ENCODE measurements around the gene ILK. TPM values are rescaled to one million over a fixed set of nuclear protein-coding genes. Genes with fewer than 3 reads are reported as not detected.

Gene ILK
- total and polyA plus RNA-seq, 10 of the 15 experiments (the other 5 are each of a cell fraction or from before 2014, with no cell fraction given) = 51.8 to 163 (median 92.0) TPM

DNA sequence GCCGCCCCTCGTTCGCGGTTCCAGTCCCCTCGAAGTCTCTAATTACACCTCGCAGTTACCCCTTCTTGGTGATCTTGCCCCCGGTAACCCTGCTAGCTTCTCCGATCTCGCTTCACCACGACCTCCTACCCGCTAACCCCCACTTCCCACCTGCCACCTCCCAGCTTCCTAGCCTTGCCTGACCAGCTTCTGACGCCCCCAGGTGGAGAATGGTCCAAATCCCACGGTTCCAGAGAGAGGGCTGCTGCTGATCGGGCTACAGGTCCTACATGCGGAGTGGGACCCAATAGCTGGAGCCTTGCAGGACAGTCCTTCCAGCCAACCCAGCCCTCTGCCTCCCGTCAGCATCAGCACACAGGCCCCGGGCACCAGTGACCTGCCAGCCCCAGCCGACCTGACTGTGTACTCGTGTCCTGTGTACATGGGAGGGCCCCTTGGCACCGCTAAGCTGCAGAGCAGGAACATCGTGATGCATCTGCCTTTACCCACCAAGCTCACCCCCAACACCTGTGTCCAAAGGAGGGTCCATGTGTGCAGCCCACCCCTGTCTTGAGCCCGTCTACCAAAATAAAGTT is 32.1 kb upstream of the ILK start:
- Histone ChIP-seq H3K79me2 (ENCODE audit: control insufficient read depth, insufficient read depth, low read length) (no peaks in the 10 kb centered on the region), H3K4me3 (no peak overlapping the region), H3K36me3 (ENCODE audit: control insufficient read depth in 2 of 2, insufficient read depth in 2 of 2, low read length in 1 of 2) (peaks cover 0 to 1% of the 10 kb centered on the region in 2 experiments; a peak in 1 of 4 replicates), H4K20me1 (ENCODE audit: control insufficient read depth, insufficient read depth) (no peaks in the 10 kb centered on the region), H2AFZ (ENCODE audit: control insufficient read depth, low read depth, low read length) (no peak overlapping the region), H3K4me2 (ENCODE audit: control insufficient read depth, insufficient read depth) (no peak overlapping the region), H3K27me3 (replicated peaks in 1 of 2; ENCODE audit: control insufficient read depth in 2 of 2, insufficient read depth in 2 of 2, low read length in 1 of 2) (no peaks in the 10 kb centered on the region), H3K9me3 (replicated peaks; ENCODE audit: control insufficient read depth, insufficient read depth, low read length) (no peaks in the 10 kb centered on the region), H3K9ac (ENCODE audit: control insufficient read depth, insufficient read depth, low read length) (no peak overlapping the region), H3K27ac (ENCODE audit: control insufficient read depth, insufficient read depth) (no peak overlapping the region), H3K4me1 (ENCODE audit: control insufficient read depth, insufficient read depth, low read length) (no peaks in the 10 kb centered on the region)
- FAIRE-seq (no peak), ATAC-seq (no peak), DNase-seq (ENCODE audit: low read depth, low spot score) (no peak)
- CTCF ChIA-PET = no interaction called here
- POLR2A ChIA-PET = no interaction called here
- no TSS peak for BruUV-seq (replicated peaks)
- RAD21 ChIA-PET (ENCODE audit: unreplicated experiment) = no interaction called here
- SMC1A ChIA-PET (ENCODE audit: uncharacterized antibody, unreplicated experiment) = no interaction called here
- intact Hi-C loops (cut with micrococcal nuclease; ENCODE audit: unreplicated experiment) = no loop called here
- in situ Hi-C loops (cut with MboI) = no loop called here
- 94% methylated on average over 22 of the region's 22 CpGs for WGBS (ENCODE audit: insufficient coverage, insufficient replicate concordance, low lambda C conversion rate, missing lambda C conversion rate)
- TF ChIP-seq KDM1A (IDR thresholded peaks at IDR 0.05; ENCODE audit: borderline replicate concordance) (no peak), MEF2B (IDR thresholded peaks at IDR 0.05; ENCODE audit: partially characterized antibody, poor library complexity, severe bottlenecking) (no peak), PAX5 (IDR thresholded peaks at IDR 0.05; ENCODE audit: borderline replicate concordance, low read depth, low read length) (no peak), ATF7 (IDR thresholded peaks at IDR 0.05; ENCODE audit: low read depth) (no peak), ELK1 (IDR thresholded peaks at IDR 0.05; ENCODE audit: low read depth, low read length) (no peak), ZBTB4 (CRISPR knock-in tag; IDR thresholded peaks at IDR 0.05) (no peak), CBX5 (IDR thresholded peaks at IDR 0.05; ENCODE audit: low read depth) (no peak), TCF3 (IDR thresholded peaks at IDR 0.05; ENCODE audit: borderline replicate concordance, insufficient read depth, low read depth, low read length) (no peak)
- TF ChIP-seq, protein P1, sequence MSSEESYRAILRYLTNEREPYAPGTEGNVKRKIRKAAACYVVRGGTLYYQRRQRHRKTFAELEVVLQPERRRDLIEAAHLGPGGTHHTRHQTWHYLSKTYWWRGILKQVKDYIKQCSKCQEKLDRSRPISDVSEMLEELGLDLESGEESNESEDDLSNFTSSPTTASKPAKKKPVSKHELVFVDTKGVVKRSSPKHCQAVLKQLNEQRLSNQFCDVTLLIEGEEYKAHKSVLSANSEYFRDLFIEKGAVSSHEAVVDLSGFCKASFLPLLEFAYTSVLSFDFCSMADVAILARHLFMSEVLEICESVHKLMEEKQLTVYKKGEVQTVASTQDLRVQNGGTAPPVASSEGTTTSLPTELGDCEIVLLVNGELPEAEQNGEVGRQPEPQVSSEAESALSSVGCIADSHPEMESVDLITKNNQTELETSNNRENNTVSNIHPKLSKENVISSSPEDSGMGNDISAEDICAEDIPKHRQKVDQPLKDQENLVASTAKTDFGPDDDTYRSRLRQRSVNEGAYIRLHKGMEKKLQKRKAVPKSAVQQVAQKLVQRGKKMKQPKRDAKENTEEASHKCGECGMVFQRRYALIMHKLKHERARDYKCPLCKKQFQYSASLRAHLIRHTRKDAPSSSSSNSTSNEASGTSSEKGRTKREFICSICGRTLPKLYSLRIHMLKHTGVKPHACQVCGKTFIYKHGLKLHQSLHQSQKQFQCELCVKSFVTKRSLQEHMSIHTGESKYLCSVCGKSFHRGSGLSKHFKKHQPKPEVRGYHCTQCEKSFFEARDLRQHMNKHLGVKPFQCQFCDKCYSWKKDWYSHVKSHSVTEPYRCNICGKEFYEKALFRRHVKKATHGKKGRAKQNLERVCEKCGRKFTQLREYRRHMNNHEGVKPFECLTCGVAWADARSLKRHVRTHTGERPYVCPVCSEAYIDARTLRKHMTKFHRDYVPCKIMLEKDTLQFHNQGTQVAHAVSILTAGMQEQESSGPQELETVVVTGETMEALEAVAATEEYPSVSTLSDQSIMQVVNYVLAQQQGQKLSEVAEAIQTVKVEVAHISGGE (CRISPR knock-in tag; IDR thresholded peaks at IDR 0.05) = no peak
- TF ChIP-seq, protein P2, sequence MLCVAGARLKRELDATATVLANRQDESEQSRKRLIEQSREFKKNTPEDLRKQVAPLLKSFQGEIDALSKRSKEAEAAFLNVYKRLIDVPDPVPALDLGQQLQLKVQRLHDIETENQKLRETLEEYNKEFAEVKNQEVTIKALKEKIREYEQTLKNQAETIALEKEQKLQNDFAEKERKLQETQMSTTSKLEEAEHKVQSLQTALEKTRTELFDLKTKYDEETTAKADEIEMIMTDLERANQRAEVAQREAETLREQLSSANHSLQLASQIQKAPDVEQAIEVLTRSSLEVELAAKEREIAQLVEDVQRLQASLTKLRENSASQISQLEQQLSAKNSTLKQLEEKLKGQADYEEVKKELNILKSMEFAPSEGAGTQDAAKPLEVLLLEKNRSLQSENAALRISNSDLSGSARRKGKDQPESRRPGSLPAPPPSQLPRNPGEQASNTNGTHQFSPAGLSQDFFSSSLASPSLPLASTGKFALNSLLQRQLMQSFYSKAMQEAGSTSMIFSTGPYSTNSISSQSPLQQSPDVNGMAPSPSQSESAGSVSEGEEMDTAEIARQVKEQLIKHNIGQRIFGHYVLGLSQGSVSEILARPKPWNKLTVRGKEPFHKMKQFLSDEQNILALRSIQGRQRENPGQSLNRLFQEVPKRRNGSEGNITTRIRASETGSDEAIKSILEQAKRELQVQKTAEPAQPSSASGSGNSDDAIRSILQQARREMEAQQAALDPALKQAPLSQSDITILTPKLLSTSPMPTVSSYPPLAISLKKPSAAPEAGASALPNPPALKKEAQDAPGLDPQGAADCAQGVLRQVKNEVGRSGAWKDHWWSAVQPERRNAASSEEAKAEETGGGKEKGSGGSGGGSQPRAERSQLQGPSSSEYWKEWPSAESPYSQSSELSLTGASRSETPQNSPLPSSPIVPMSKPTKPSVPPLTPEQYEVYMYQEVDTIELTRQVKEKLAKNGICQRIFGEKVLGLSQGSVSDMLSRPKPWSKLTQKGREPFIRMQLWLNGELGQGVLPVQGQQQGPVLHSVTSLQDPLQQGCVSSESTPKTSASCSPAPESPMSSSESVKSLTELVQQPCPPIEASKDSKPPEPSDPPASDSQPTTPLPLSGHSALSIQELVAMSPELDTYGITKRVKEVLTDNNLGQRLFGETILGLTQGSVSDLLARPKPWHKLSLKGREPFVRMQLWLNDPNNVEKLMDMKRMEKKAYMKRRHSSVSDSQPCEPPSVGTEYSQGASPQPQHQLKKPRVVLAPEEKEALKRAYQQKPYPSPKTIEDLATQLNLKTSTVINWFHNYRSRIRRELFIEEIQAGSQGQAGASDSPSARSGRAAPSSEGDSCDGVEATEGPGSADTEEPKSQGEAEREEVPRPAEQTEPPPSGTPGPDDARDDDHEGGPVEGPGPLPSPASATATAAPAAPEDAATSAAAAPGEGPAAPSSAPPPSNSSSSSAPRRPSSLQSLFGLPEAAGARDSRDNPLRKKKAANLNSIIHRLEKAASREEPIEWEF (IDR thresholded peaks at IDR 0.05; ENCODE audit: insufficient replicate concordance, low read depth, low read length) = no peak

Measured in GM12878 (cell line).